Measurements from ENCODE around the gene AOPEP. TPM values are rescaled to one million over a fixed set of nuclear protein-coding genes. Genes with fewer than 3 reads are reported as not detected.

AOPEP gene
- total and polyA plus RNA-seq, 2 donors (not counting 3 experiments of a cell fraction or from before 2014, with no cell fraction given) = 20.2 to 41.6 TPM

GRCh38 chr9:94881454-94881853 lies 155.0 kb downstream of the AOPEP start:
- intact Hi-C loops (cut with micrococcal nuclease) = no loop called here

More at GRCh38 chr9:94881454-94881853, 155.0 kb downstream of the AOPEP start:
- ChIA-PET POLR2A (no interaction called here), CTCF (interaction anchor here (1.4 to 2.2 kb wide), 2 partner anchors 9 to 200 kb away, joined by 5 read pairs; no protein-coding TSS in a partner anchor)
- H3K9ac ChIP-seq (replicated peaks; ENCODE audit: extremely low read depth, insufficient read depth, low read length) = no peak overlapping the region
- H3K79me2 ChIP-seq (ENCODE audit: control insufficient read depth, insufficient read depth, low read length) = no peaks in the 10 kb centered on the region
- no peak overlapping the region for H3K4me3 ChIP-seq (replicated peaks in 1 of 3; ENCODE audit: insufficient read depth in 1 of 3, low read depth in 1 of 3, low read length in 3 of 3)
- H3K27me3 ChIP-seq (ENCODE audit: control insufficient read depth in 2 of 2, insufficient read depth in 2 of 2, low read length in 2 of 2) = no peaks in the 10 kb centered on the region
- H3K9me3 ChIP-seq (replicated peaks; ENCODE audit: control insufficient read depth, insufficient read depth, low read length) = no peaks in the 10 kb centered on the region
- no peak overlapping the region for H2AFZ ChIP-seq (ENCODE audit: low read depth, low read length)
- no peak overlapping the region for H3K27ac ChIP-seq (ENCODE audit: insufficient read depth, low read depth, low read length)
- no peaks in the 10 kb centered on the region for H4K20me1 ChIP-seq (replicated peaks; ENCODE audit: control insufficient read depth, extremely low read depth, insufficient read depth, low read length)
- no peaks in the 10 kb centered on the region for H3K4me1 ChIP-seq (ENCODE audit: control insufficient read depth, extremely low read depth, insufficient read depth, low read length)
- no TSS peak for BruUV-seq (replicated peaks)
- dilution Hi-C loops (cut with MboI; ENCODE audit: extremely low pct_ligation_motif_present, low sequenced_read_pairs) = no loop called here
- H3K4me2 ChIP-seq (ENCODE audit: insufficient read depth, low read length) = no peak overlapping the region
- FAIRE-seq = no peak
- no peak for TF ChIP-seq EZH2 (IDR thresholded peaks at IDR 0.05; ENCODE audit: borderline replicate concordance, low read depth, low read length, severe bottlenecking)
- TF ChIP-seq FOS (IDR thresholded peaks at IDR 0.05; ENCODE audit: borderline replicate concordance, insufficient read depth, low read length) = no peak
- TF ChIP-seq POLR2AphosphoS5 (IDR thresholded peaks at IDR 0.05; ENCODE audit: insufficient read depth, low read depth, low read length) = no peak
- no peak for TF ChIP-seq MAX (IDR thresholded peaks at IDR 0.05; ENCODE audit: insufficient read depth, insufficient read length)
- no peak for TF ChIP-seq CTCF (IDR thresholded peaks at IDR 0.05; ENCODE audit: extremely low read depth in 1 of 2, insufficient read depth in 1 of 2, low read depth in 1 of 2, low read length in 2 of 2)
- no peak for TF ChIP-seq JUN (IDR thresholded peaks at IDR 0.05; ENCODE audit: borderline replicate concordance, insufficient read depth, insufficient read length, low read depth)
- TF ChIP-seq GATA2 (IDR thresholded peaks at IDR 0.05; ENCODE audit: insufficient read depth, insufficient read length, low read depth, low read length) = no peak
- no peak for TF ChIP-seq POLR2A (IDR thresholded peaks at IDR 0.05; ENCODE audit: low read depth, low read length)
- no peak for TF ChIP-seq MYC (IDR thresholded peaks at IDR 0.05; ENCODE audit: low read depth, low read length)
- DNase-seq (ENCODE audit: low read depth, low spot score) = no peak
- H3K36me3 ChIP-seq (ENCODE audit: control insufficient read depth in 2 of 2, extremely low read depth in 1 of 2, insufficient read depth in 2 of 2, low read length in 2 of 2) = no peaks in the 10 kb centered on the region
- no peaks in the 10 kb centered on the region for H3K9me1 ChIP-seq (replicated peaks; ENCODE audit: control insufficient read depth, extremely low read depth, insufficient read depth, low read length)

Measured in endothelial cell of umbilical vein (primary cell).